ENCODE results near the gene DOCK9. TPM values are rescaled to one million over a fixed set of nuclear protein-coding genes. Genes with fewer than 3 reads are reported as not detected.

DOCK9 gene
- total RNA-seq, 1 donor from 2014 or later: 56.3 TPM

DNA sequence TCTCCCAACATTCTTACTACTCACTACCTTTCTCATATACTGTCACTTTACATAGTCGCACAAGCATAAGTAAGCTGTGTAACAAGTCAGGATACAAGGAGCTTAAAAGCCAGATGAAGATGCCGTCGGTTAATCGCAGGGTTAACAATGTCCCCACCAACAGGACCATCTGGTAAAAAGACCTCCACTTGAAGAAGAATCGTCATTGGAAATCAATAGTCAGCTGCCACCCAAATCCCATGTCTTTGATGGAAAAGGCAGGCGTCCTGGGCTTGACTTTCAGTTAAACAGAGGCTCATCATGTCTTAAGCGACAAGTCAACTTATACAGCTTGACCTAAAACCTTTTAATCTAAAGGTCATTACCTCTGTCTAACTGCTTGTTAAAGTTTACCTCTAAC, 27.2 kb downstream of the DOCK9 start:
- Mint-ChIP-seq H3K9me3 (ENCODE audit: unreplicated experiment) (no peaks in the 10 kb centered on the region), H3K36me3 (ENCODE audit: low read depth, unreplicated experiment) (peaks cover 10% of the 10 kb centered on the region), H3K4me1 (ENCODE audit: low read depth, unreplicated experiment) (peaks cover 19% of the 10 kb centered on the region), H3K4me3 (ENCODE audit: unreplicated experiment) (no peak overlapping the region), H3K27me3 (ENCODE audit: low read depth, unreplicated experiment) (no peaks in the 10 kb centered on the region), H3K27ac (ENCODE audit: unreplicated experiment) (no peak overlapping the region)
- TF ChIP-seq EZH2 (IDR thresholded peaks at IDR 0.05; ENCODE audit: insufficient read depth, low read length) (no peak), CTCF (IDR thresholded peaks at IDR 0.05; ENCODE audit: insufficient read depth, low read depth, low read length) (no peak)
- H4K20me1 ChIP-seq (ENCODE audit: insufficient read depth, low read length): no peaks in the 10 kb centered on the region
- FAIRE-seq (no peak), DNase-seq (ENCODE audit: low read depth) (no peak)
- H2AFZ ChIP-seq (ENCODE audit: low read depth, low read length): no peak overlapping the region
- H3K4me2 ChIP-seq (ENCODE audit: low read length): no peak overlapping the region
- no peak overlapping the region for H3K9ac ChIP-seq (ENCODE audit: low read length)
- no peak overlapping the region for H3K27ac ChIP-seq (ENCODE audit: low read depth, low read length)
- H3K36me3 ChIP-seq (ENCODE audit: insufficient read depth, low read length): no peaks in the 10 kb centered on the region
- no peaks in the 10 kb centered on the region for H3K79me2 ChIP-seq (ENCODE audit: insufficient read depth, low read length)
- H3K4me3 ChIP-seq (ENCODE audit: insufficient read depth, low read depth, low read length): no peak overlapping the region
- no peaks in the 10 kb centered on the region for H3K4me1 ChIP-seq (ENCODE audit: insufficient read depth, low read length)
- H3K27me3 ChIP-seq (ENCODE audit: insufficient read depth, low read length): no peaks in the 10 kb centered on the region
- no peaks in the 10 kb centered on the region for H3K9me3 ChIP-seq (ENCODE audit: insufficient read depth, low read depth, low read length)

DNA sequence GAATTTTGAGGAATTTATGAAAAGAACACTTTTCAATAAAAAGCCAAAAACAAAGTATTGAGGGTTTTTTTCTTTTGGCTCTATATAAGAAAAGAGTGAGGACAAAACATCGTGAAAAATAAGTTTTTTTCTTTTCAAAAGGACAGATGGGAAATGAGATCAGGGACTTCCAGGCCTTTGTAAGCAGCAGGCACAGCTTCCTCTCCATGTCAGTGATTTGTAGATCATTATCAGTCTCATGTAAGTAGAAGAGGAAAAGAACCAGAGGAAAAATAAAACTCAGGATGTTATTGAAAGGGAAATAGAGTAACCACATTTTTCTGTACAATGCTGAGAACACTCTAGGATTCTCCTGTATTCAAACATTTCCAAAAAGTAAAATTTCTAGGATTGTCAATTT, 29.9 kb downstream of the DOCK9 start:
- FAIRE-seq (no peak), DNase-seq (ENCODE audit: low read depth) (no peak)
- no peaks in the 10 kb centered on the region for H4K20me1 ChIP-seq (ENCODE audit: insufficient read depth, low read length)
- no peak overlapping the region for H3K9ac ChIP-seq (ENCODE audit: low read length)
- TF ChIP-seq EZH2 (IDR thresholded peaks at IDR 0.05; ENCODE audit: insufficient read depth, low read length) (no peak), CTCF (IDR thresholded peaks at IDR 0.05; ENCODE audit: insufficient read depth, low read depth, low read length) (no peak)
- no peak overlapping the region for H3K4me2 ChIP-seq (ENCODE audit: low read length)
- no peaks in the 10 kb centered on the region for H3K36me3 ChIP-seq (ENCODE audit: insufficient read depth, low read length)
- H3K4me3 ChIP-seq (ENCODE audit: insufficient read depth, low read depth, low read length): no peak overlapping the region
- no peaks in the 10 kb centered on the region for H3K9me3 ChIP-seq (ENCODE audit: insufficient read depth, low read depth, low read length)
- no peak overlapping the region for H3K27ac ChIP-seq (ENCODE audit: low read depth, low read length)
- H3K27me3 ChIP-seq (ENCODE audit: insufficient read depth, low read length): no peaks in the 10 kb centered on the region
- H3K4me1 ChIP-seq (ENCODE audit: insufficient read depth, low read length): no peaks in the 10 kb centered on the region
- Mint-ChIP-seq H3K4me3 (ENCODE audit: unreplicated experiment) (no peak overlapping the region), H3K4me1 (ENCODE audit: low read depth, unreplicated experiment) (peaks cover 22% of the 10 kb centered on the region), H3K27ac (ENCODE audit: unreplicated experiment) (peak overlapping the region; percentile 71), H3K9me3 (ENCODE audit: unreplicated experiment) (no peaks in the 10 kb centered on the region), H3K27me3 (ENCODE audit: low read depth, unreplicated experiment) (no peaks in the 10 kb centered on the region), H3K36me3 (ENCODE audit: low read depth, unreplicated experiment) (peaks cover 10% of the 10 kb centered on the region)
- no peaks in the 10 kb centered on the region for H3K79me2 ChIP-seq (ENCODE audit: insufficient read depth, low read length)
- H2AFZ ChIP-seq (ENCODE audit: low read depth, low read length): no peak overlapping the region

- Histone ChIP-seq H3K4me2 (ENCODE audit: low read length) (no peak overlapping the region), H3K9ac (ENCODE audit: low read length) (no peak overlapping the region), H3K79me2 (ENCODE audit: insufficient read depth, low read length) (no peaks in the 10 kb centered on the region), H3K27ac (ENCODE audit: low read depth, low read length) (no peak overlapping the region), H3K4me3 (ENCODE audit: insufficient read depth, low read depth, low read length) (no peak overlapping the region), H2AFZ (ENCODE audit: low read depth, low read length) (no peak overlapping the region), H3K36me3 (ENCODE audit: insufficient read depth, low read length) (no peaks in the 10 kb centered on the region), H3K27me3 (ENCODE audit: insufficient read depth, low read length) (no peaks in the 10 kb centered on the region), H3K9me3 (ENCODE audit: insufficient read depth, low read depth, low read length) (no peaks in the 10 kb centered on the region), H4K20me1 (ENCODE audit: insufficient read depth, low read length) (no peaks in the 10 kb centered on the region), H3K4me1 (ENCODE audit: insufficient read depth, low read length) (no peaks in the 10 kb centered on the region)
- Mint-ChIP-seq H3K27me3 (ENCODE audit: low read depth, unreplicated experiment) (no peaks in the 10 kb centered on the region), H3K4me3 (ENCODE audit: unreplicated experiment) (no peak overlapping the region), H3K9me3 (ENCODE audit: unreplicated experiment) (no peaks in the 10 kb centered on the region), H3K27ac (ENCODE audit: unreplicated experiment) (peak overlapping the region; percentile 28), H3K36me3 (ENCODE audit: low read depth, unreplicated experiment) (peaks cover 8% of the 10 kb centered on the region), H3K4me1 (ENCODE audit: low read depth, unreplicated experiment) (peaks cover 22% of the 10 kb centered on the region)
- TF ChIP-seq EZH2 (IDR thresholded peaks at IDR 0.05; ENCODE audit: insufficient read depth, low read length): no peak
- TF ChIP-seq CTCF (IDR thresholded peaks at IDR 0.05; ENCODE audit: insufficient read depth, low read depth, low read length): no peak
- no peak for DNase-seq (ENCODE audit: low read depth)
- no peak for FAIRE-seq
Observed at GRCh38 chr13:98945863-98946605, 31.8 kb downstream of the DOCK9 start.
